IPS DF 4.7 (cell line): ENCODE data around the gene CBY1.

Experiments
- DNase-seq: peaks from one replicate; pipeline ENCODE4 v3.0.0-alpha.2; 2013; ENCODE audit warnings: low spot score; ENCODE audit errors: extremely low read depth

The CBY1 gene

DNA sequence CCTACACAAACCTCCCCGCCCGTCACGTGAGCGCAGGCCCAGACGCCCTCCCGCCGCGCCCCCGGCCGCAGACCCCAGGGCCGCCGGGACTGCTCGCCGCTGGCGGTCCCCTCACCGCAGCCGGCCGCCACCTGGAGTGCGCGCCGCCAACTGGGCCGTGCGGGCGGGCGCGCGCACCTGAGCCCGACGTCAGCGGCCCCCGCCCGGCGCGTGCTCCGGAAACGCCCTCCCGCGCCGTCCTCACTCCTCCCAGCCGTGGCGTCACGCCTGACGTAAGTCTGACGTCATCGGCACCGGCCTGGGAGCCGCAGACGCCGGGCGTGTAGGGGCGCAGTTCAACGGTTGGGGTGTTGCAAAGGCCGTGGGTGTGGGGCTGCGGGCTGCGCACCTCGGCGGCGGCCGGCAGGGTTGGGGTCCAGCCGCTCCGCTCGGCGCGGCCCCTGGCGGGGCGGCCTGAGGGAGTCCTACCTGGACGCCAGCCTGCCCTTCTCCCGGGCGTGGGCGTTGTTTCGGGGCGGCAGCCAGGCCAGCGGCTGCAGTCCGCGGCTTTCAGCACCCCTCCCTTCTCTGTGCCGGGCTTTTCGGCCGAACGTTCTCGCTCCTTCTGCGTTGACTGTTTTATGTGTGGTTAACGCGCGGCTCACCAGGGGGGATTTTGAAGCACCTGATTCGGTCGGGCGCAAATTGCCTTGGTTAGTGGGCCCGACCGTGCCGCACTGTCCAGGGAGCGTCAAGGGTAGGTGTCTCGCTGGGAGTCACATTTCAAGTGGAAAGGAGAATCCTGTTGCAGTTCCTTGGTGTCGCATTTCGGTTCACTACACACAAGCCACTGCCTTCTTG, 44.6 kb downstream of the CBY1 start, which contains the start of gene JOSD1:
Gene JOSD1, minus strand, starts transcription at position 155 of the 840 bp plus-strand sequence. CDS start 956 bp downstream, outside the sequence.
- DNase-seq, result no peak

- DNase-seq, result no peak
Observed at GRCh38 chr22:38704654-38705234, 48.3 kb downstream of the CBY1 start.

GRCh38 chr22:38705235-38706100, 49.0 kb downstream of the CBY1 start, which contains the start of gene GTPBP1:
Gene GTPBP1 (plus strand): TSS chr22:38705944. CDS start chr22:38705956, 12 bp downstream.
- DNase-seq, result peak; percentile 99

DNA sequence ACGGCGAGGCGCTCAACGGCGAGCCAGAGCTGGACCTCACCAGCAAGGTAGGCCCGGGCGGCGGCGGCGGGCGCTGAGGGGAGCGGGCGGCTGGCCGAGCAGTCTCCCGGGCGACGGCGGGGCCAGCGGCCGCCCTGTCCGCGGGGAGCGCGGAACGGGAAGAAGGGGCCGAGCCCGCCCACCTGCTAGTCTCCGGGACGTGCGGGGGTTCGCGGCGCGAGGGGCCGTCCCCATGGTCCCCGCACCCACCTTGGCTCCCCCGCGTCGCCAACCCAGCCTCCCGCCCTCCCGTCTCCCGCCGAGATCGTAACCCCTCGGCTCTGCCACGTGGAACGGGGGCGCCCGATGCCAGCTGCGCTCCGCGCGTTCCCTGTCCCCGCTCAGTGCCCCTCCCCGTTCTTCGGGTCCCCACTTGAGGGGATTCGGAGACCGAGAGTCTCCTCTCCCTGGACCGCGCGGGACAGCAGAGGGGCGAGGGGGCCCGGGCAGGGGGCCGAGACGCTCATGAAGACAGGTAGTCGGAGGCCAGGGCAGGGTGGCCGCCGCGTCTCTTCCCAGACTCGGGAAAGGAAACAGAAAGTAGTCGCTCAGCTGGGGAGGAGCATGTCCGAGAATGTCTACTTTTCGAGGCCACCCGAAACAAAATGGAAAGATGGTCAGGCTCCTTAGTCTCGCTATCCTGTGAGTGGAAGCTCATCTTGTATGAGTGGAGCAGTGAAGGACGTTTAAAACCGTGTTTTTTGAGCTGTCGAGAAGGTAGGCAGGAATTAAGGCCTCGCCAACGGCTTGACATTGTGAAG, 49.9 kb downstream of the CBY1 start:
- no peak for DNase-seq

GRCh38 chr22:38706901-38707195, 50.4 kb downstream of the CBY1 start:
- DNase-seq, result no peak

GRCh38 chr22:38707346-38707745, 50.9 kb downstream of the CBY1 start:
- DNase-seq, result no peak

GRCh38 chr22:38707984-38708383, 51.5 kb downstream of the CBY1 start:
- no peak for DNase-seq

GRCh38 chr22:38709306-38709705, 52.9 kb downstream of the CBY1 start:
- DNase-seq, result no peak

- no peak for DNase-seq
Observed at GRCh38 chr22:38710351-38710750, 53.9 kb downstream of the CBY1 start.

- no peak for DNase-seq
Observed at GRCh38 chr22:38710866-38711265, 54.4 kb downstream of the CBY1 start.

- no peak for DNase-seq
Observed at GRCh38 chr22:38712486-38713207, 56.2 kb downstream of the CBY1 start.

DNA sequence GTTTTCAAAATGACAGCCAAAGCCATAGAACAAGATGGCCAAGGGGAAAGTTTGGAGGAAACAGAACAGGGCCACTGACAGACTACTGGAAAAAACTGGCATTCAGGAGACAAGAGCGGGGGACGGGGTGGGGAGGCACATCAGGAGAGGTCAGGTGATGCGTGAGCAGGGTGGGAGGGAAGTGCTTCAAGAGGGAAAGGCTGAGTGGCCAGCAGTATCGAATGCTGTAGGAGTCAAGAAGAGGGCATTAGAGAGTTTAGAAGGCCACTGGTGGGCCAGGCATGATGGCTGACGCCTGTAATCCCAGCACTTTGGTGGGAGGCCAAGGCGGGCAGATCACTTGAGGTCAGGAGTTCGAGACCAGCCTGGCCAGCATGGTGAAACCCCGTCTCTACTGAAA, 57.5 kb downstream of the CBY1 start:
- no peak for DNase-seq

- no peak for DNase-seq
Observed at GRCh38 chr22:38715176-38715764, 58.8 kb downstream of the CBY1 start.

- DNase-seq, result no peak
Observed at GRCh38 chr22:38715852-38716251, 59.4 kb downstream of the CBY1 start.

DNA sequence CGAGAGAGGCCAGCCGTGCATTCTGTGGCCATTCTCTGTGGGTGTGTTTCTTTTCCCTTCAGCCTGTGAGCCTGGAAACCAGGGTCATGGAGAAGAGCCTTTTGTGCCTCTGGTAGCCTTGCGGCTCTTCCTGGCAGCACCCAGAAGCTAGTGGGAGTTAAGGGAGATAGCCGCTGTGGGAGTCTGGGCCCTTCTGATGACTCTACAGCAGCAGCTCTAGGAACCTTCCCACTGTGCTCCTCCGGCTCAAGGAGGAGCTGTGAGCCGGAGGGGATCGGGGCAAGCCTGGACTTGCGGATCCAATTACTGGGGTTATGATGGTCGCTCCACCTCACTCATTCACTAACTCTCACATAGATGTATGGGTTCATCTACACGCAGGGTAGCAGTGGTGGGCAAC, 59.8 kb downstream of the CBY1 start:
- DNase-seq, result no peak

GRCh38 chr22:38716826-38717225, 60.4 kb downstream of the CBY1 start:
- no peak for DNase-seq

DNA sequence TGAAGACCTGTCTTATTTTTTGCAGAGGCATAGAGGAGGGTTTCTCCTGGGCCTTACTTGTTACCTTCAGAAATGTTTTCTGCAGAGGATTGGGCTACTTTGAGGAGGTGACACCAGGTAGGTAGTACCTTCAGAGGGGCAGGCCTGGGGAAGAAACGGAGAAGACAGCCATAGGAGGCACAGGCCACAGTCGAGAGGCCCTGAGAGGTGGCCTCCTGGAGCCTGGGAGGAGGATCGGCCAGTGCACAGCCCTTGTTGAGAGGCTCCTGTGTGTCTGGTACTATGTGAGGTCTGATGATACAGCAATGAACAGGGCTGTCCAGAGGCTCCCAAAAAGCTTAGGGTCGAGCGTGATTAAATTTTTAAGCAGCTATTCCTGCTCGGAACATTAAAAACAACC, 60.8 kb downstream of the CBY1 start:
- no peak for DNase-seq

DNA sequence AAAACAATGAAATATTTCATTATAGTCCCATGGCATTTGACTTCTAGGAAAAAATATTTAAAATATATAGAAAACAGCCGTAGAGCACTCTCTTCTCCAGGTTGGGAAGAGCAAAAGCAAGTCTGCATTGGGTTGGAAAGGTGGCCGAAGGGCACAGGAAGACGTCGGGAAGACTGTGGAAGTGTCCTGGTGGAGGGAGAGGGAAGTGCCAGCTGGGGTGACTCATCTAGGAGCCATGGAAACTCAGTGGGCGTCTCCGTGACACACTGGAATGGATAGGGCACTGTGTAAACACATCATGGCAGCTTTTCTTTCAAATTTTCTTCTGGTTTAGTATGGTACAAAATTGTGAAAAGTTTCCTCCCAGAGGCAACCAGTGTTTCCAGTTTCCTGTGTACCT, 62.0 kb downstream of the CBY1 start:
- no peak for DNase-seq

DNA sequence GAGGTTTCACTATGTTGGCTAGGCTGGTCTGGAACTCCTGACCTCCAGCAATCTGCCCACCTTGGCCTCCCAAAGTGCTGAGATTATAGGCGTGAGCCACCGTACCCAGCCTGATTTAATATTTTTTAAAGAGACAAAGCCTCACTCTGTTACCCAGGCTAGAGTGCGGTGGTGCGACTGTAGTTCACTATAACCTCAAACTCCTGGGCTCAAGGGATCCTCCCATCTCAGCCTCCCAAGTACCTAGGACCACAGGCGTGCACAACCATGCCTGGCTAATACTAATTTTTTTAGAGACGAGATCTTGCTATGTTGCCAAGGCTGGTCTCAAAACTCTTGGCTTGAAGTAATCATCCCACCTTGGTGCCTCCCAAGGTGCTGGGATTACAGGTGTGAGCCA, 62.8 kb downstream of the CBY1 start:
- DNase-seq, result no peak

- DNase-seq, result no peak
Observed at GRCh38 chr22:38720350-38720749, 63.9 kb downstream of the CBY1 start.
